Esophagus muscularis mucosa (tissue), 4 donors: Measurements from ENCODE around the gene MARK3.

Experiments
- EP300 ChIP-seq: sonication (generic); formaldehyde crosslinking; IDR thresholded peaks from one replicate; pipeline ENCODE4 v1.6.1; 2017; ENCODE audit warnings: antibody characterized with exemption
- POLR2A ChIP-seq: fragments of 450-650 bp; IDR thresholded peaks from one replicate; pipeline ENCODE4 v1.6.1; 2017; ENCODE audit warnings: antibody characterized with exemption, moderate library complexity, mild to moderate bottlenecking, low read depth
- POLR2AphosphoS5 ChIP-seq, 2 donors: sonication (generic); formaldehyde crosslinking; IDR thresholded peaks; one replicate each; pipeline ENCODE4 v1.6.1; 2017; ENCODE audit warnings: antibody characterized with exemption in 2 of 2
- TF ChIP-seq, protein P1 (sequence below), 3 experiments: fragments of 200-600 bp in 2 of 3; fragments of 450-650 bp in 1 of 3; sonication (generic) in 2 of 3; IDR thresholded peaks; one replicate each; pipeline ENCODE4 v1.5.1; 2017 to 2019; ENCODE audit warnings: antibody characterized with exemption in 3 of 3, mild to moderate bottlenecking in 2 of 3, moderate library complexity in 1 of 3

- TF ChIP-seq EP300 (no peak), POLR2AphosphoS5 (IDR thresholded peaks at IDR 0.05) (peak; percentile 16 to 25), POLR2A (no peak)
- TF ChIP-seq, protein P1, sequence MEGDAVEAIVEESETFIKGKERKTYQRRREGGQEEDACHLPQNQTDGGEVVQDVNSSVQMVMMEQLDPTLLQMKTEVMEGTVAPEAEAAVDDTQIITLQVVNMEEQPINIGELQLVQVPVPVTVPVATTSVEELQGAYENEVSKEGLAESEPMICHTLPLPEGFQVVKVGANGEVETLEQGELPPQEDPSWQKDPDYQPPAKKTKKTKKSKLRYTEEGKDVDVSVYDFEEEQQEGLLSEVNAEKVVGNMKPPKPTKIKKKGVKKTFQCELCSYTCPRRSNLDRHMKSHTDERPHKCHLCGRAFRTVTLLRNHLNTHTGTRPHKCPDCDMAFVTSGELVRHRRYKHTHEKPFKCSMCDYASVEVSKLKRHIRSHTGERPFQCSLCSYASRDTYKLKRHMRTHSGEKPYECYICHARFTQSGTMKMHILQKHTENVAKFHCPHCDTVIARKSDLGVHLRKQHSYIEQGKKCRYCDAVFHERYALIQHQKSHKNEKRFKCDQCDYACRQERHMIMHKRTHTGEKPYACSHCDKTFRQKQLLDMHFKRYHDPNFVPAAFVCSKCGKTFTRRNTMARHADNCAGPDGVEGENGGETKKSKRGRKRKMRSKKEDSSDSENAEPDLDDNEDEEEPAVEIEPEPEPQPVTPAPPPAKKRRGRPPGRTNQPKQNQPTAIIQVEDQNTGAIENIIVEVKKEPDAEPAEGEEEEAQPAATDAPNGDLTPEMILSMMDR (IDR thresholded peaks at IDR 0.05): no peak
Measured at GRCh38 chr14:103361867-103362266, 23.3 kb upstream of the MARK3 start.
